ENCODE results near the gene GULP1. TPM values are rescaled to one million over a fixed set of nuclear protein-coding genes. Genes with fewer than 3 reads are reported as not detected.

GULP1 gene
- total RNA-seq, 1 donor from 2014 or later: 29.5 TPM

DNA sequence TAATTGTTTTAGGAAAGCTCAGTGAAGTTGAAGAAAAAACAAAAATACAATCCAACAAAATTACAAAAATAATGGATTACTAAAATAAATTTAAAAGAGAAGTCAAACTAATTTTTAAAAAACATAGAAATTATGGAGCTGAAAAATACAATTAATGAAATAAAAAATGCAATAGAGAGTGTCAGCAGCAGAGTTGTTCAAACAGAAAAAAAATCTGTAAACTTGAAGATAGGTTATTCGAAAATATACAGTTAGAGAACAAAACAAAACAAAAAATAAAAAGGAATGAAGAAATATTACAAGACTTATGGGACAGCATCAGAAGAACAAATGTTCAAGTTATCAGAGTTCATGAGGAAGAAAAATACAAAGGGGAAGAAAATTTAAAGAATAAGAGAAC lies 114.7 kb downstream of the GULP1 start:
- Mint-ChIP-seq H3K9me3 (ENCODE audit: low read depth) (peaks cover 15% of the 10 kb centered on the region), H3K27ac (ENCODE audit: unreplicated experiment) (no peak overlapping the region), H3K36me3 (ENCODE audit: low read depth) (peaks cover 3% of the 10 kb centered on the region), H3K4me1 (ENCODE audit: low read depth) (peaks cover 17% of the 10 kb centered on the region), H3K4me3 (ENCODE audit: unreplicated experiment) (no peak overlapping the region), H3K27me3 (ENCODE audit: low read depth) (no peaks in the 10 kb centered on the region)
- TF ChIP-seq, protein P1, sequence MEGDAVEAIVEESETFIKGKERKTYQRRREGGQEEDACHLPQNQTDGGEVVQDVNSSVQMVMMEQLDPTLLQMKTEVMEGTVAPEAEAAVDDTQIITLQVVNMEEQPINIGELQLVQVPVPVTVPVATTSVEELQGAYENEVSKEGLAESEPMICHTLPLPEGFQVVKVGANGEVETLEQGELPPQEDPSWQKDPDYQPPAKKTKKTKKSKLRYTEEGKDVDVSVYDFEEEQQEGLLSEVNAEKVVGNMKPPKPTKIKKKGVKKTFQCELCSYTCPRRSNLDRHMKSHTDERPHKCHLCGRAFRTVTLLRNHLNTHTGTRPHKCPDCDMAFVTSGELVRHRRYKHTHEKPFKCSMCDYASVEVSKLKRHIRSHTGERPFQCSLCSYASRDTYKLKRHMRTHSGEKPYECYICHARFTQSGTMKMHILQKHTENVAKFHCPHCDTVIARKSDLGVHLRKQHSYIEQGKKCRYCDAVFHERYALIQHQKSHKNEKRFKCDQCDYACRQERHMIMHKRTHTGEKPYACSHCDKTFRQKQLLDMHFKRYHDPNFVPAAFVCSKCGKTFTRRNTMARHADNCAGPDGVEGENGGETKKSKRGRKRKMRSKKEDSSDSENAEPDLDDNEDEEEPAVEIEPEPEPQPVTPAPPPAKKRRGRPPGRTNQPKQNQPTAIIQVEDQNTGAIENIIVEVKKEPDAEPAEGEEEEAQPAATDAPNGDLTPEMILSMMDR (IDR thresholded peaks at IDR 0.05): no peak
- no peak for DNase-seq (ENCODE audit: low spot score)

DNA sequence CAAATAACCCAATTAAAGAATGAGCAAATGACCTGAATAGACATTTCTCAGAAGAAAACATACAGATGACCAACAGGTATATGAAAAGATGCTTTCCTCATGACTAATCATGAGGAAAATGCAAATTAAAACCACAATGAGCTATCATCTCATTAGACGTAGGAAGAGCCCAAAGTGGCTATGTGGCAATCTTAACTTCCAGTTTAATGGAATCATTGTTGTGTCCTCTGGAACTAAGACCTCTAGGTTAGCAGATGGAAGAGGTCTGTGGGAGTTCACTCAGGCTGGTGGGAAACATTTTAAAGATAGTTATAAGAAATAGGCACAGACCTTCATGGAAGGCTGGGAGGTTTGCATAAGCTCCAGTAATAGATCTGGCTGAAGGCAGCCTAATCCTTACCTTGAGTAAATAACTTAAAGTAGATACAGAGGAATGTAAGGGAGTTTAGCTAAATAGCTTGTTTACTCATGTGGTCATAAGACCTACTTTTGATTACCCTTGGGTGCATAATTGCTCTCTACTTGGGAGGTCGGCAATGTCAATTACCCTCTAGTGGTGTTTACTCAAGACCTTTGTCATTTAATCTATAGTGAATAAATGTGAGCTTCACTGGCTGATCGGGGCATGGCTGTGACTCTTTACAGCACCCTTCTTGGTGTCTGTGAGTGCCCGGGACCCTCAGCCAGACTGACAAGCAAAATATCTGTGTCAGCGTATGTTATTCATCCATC lies 119.0 kb downstream of the GULP1 start:
- Mint-ChIP-seq H3K4me1 (ENCODE audit: low read depth) (peaks cover 19% of the 10 kb centered on the region), H3K27me3 (ENCODE audit: low read depth) (no peaks in the 10 kb centered on the region), H3K9me3 (ENCODE audit: low read depth) (peaks cover 19% of the 10 kb centered on the region), H3K27ac (ENCODE audit: unreplicated experiment) (no peak overlapping the region), H3K4me3 (ENCODE audit: unreplicated experiment) (no peak overlapping the region), H3K36me3 (ENCODE audit: low read depth) (peaks cover 3% of the 10 kb centered on the region)
- TF ChIP-seq, protein P1 (IDR thresholded peaks at IDR 0.05): no peak
- DNase-seq (ENCODE audit: low spot score): no peak

DNA sequence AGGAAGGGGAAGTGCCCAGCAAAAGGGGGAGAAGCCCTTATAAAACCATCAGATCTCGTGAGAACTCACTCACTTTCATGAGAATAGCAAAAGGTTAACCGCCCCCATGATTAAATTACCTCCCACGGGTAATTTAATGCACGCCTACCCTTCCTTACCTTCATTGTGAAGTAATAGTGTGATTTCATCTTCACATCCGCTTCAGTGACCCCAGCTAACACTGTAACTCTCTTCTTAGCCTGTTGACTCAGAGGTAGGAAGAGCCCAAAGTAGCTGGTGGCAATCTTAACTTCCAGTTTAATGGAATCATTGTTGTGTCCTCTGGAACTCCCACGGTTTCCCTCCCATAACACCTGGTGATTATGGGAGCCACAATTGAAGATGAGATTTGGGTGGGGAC lies 120.5 kb downstream of the GULP1 start:
- Mint-ChIP-seq H3K27ac (ENCODE audit: unreplicated experiment) (no peak overlapping the region), H3K36me3 (ENCODE audit: low read depth) (no peaks in the 10 kb centered on the region), H3K27me3 (ENCODE audit: low read depth) (no peaks in the 10 kb centered on the region), H3K4me3 (ENCODE audit: unreplicated experiment) (no peak overlapping the region), H3K9me3 (ENCODE audit: low read depth) (peaks cover 13% of the 10 kb centered on the region), H3K4me1 (ENCODE audit: low read depth) (peaks cover 25% of the 10 kb centered on the region)
- TF ChIP-seq, protein P1 (IDR thresholded peaks at IDR 0.05): no peak
- no peak for DNase-seq (ENCODE audit: low spot score)

DNA sequence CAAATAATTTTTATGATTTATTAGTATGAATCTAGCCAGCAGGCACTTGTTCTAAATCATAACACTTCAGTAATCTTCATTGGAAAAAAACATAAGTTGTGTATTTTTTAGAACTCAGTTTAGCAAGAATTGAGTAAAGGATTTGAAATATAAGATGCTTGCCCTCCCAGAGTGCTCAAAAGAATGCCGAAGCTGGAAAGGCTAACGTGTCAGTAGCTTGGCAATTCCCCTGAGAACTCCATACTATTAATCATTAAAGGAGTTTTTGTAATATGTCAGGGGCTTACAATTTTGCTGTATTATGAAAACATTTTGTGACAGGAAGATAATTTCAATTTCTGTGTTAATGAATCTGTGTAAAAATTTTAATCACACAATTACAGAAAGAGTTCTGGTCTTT lies 122.7 kb downstream of the GULP1 start:
- no peaks in the 10 kb centered on the region for H3K27me3 Mint-ChIP-seq (ENCODE audit: low read depth)

DNA sequence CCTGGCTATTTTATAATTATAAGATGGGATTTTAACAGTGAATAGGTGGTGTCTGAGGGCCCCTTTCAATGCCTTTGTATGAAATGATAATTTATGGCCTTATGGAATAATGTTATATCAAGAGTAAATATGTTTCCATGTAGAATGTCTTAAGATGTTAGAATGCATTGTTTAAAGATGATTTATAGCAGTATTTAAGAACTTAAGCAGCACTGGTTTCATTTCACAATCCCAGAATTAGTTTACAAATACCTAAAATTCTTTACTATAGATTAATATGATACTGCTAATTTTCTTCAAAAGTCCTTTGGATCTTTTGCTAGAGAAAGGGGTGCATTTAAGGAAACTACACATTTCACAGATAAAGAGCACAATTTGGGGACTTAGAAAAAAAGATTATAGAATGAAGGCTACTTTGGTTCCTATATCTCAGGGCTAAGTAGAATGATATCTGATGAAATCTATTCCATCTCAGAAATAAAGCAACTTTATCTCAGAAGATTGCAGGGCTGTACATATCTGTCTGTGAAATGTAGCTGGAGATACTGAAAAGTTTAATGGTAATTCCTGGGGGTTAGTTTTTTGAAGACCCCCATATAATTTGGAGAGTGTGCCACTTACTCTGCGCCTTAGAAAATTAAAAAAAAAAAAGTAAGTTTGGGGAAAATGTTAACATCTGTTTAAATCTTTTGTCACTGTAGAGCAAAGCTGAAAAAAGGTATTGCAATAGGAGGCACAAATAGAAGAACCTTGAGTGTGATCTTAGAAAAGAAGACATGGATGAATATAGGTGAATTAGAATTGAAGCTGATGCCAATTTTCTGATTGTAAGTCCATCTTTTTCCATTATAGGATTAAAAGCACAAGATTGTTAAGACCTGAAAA lies 123.4 kb downstream of the GULP1 start:
- Mint-ChIP-seq H3K9me3 (ENCODE audit: low read depth) (peaks cover 6% of the 10 kb centered on the region), H3K4me1 (ENCODE audit: low read depth) (peaks cover 25% of the 10 kb centered on the region), H3K4me3 (ENCODE audit: unreplicated experiment) (no peak overlapping the region), H3K27me3 (ENCODE audit: low read depth) (no peaks in the 10 kb centered on the region), H3K36me3 (ENCODE audit: low read depth) (no peaks in the 10 kb centered on the region), H3K27ac (ENCODE audit: unreplicated experiment) (peak overlapping the region; percentile 59)
- no peak for DNase-seq (ENCODE audit: low spot score)
- TF ChIP-seq, protein P1 (IDR thresholded peaks at IDR 0.05): no peak

More for the DNA sequence above, 122.7 kb downstream of the GULP1 start:
- DNase-seq (ENCODE audit: low spot score): no peak
- H3K9me3 Mint-ChIP-seq (ENCODE audit: low read depth): peaks cover 6% of the 10 kb centered on the region
- no peak overlapping the region for H3K4me3 Mint-ChIP-seq (ENCODE audit: unreplicated experiment)
- H3K27ac Mint-ChIP-seq (ENCODE audit: unreplicated experiment): peak overlapping the region; percentile 32
- no peaks in the 10 kb centered on the region for H3K36me3 Mint-ChIP-seq (ENCODE audit: low read depth)
- H3K4me1 Mint-ChIP-seq (ENCODE audit: low read depth): peaks cover 25% of the 10 kb centered on the region
- TF ChIP-seq, protein P1 (IDR thresholded peaks at IDR 0.05): no peak

All from chondrocyte (in vitro differentiated cells).